ENCODE measurements around the gene EFR3B.
"Not testable (repeated sequence)": the region's sequence is repeated elsewhere in the genome, so short reads cannot be mapped to it uniquely, and the experiment has no call there.

EFR3B gene

GRCh38 chr2:25162061-25162460 is 120.2 kb downstream of the EFR3B start:
- H3K9ac ChIP-seq (ENCODE audit: low read depth, low read length); H3K9me3 ChIP-seq (ENCODE audit: insufficient read depth, low read depth, low read length); H3K36me3 ChIP-seq (ENCODE audit: insufficient read depth, low read depth, low read length); H3K4me3 ChIP-seq (ENCODE audit: low read length); H3K4me1 ChIP-seq (ENCODE audit: insufficient read depth, low read length); H3K27ac ChIP-seq (ENCODE audit: low read length): not testable (repeated sequence)
- H3K27me3 ChIP-seq (ENCODE audit: insufficient read depth, low read length): peaks cover 30% of the 10 kb centered on the region

- Histone ChIP-seq H3K9me3 (ENCODE audit: insufficient read depth, low read depth, low read length) (no peaks in the 10 kb centered on the region), H3K4me1 (ENCODE audit: insufficient read depth, low read length) (peaks cover 3% of the 10 kb centered on the region; the same call in 1 of the 2 replicates), H3K4me3 (ENCODE audit: low read length) (no peak overlapping the region), H3K9ac (ENCODE audit: low read depth, low read length) (no peak overlapping the region), H3K27me3 (ENCODE audit: insufficient read depth, low read length) (peaks cover 55% of the 10 kb centered on the region), H3K36me3 (ENCODE audit: insufficient read depth, low read depth, low read length) (no peaks in the 10 kb centered on the region), H3K27ac (ENCODE audit: low read length) (no peak overlapping the region)
These were observed 122.7 kb downstream of the EFR3B start for GRCh38 chr2:25164561-25164960.

DNA sequence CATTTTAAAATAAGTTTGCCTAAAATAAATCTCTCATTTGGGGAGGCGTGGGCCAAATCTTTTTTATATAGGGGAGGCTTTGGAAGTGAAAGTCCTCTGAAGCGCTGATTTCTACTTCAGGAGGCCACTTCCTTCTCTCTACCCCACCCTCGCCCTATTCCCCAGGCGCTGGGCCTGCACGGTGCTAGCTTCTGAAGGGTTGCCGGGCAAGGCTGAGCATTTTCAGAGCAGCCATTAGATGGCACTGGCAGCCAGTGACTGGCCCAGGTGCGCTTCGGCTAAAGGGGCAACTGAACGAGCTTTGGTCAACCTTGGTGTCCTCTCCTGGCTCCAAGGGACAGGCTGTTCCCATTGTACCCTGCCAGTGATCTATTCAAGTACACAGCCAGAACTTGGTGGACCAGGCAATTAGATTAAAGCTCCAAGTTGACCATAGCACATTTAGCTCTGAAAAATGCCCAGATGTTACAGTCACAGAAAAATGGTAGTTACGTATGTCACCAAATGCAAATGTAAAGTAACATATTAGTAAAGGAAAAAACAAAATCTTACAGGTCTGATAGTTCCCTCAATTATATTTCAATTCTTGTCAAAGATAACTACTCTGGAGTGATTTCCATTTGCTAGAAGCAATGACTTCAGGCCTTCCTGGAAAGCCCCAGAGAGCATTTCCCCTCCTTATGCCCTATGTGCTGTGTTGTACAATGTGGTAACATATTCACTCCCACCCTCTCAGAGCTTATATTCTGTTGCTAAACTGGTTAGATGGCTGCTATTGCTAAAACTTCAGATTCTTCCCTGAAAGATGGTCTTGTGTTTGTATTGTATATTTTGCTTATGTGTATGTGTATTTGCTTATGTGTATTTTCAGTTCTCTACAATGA is 124.4 kb downstream of the EFR3B start:
- Histone ChIP-seq H3K9ac (ENCODE audit: low read depth, low read length) (no peak overlapping the region), H3K9me3 (ENCODE audit: insufficient read depth, low read depth, low read length) (no peaks in the 10 kb centered on the region), H3K4me1 (ENCODE audit: insufficient read depth, low read length) (no peaks in the 10 kb centered on the region), H3K27me3 (ENCODE audit: insufficient read depth, low read length) (peaks cover 72% of the 10 kb centered on the region), H3K4me3 (ENCODE audit: low read length) (no peak overlapping the region), H3K36me3 (ENCODE audit: insufficient read depth, low read depth, low read length) (no peaks in the 10 kb centered on the region), H3K27ac (ENCODE audit: low read length) (no peak overlapping the region)

DNA sequence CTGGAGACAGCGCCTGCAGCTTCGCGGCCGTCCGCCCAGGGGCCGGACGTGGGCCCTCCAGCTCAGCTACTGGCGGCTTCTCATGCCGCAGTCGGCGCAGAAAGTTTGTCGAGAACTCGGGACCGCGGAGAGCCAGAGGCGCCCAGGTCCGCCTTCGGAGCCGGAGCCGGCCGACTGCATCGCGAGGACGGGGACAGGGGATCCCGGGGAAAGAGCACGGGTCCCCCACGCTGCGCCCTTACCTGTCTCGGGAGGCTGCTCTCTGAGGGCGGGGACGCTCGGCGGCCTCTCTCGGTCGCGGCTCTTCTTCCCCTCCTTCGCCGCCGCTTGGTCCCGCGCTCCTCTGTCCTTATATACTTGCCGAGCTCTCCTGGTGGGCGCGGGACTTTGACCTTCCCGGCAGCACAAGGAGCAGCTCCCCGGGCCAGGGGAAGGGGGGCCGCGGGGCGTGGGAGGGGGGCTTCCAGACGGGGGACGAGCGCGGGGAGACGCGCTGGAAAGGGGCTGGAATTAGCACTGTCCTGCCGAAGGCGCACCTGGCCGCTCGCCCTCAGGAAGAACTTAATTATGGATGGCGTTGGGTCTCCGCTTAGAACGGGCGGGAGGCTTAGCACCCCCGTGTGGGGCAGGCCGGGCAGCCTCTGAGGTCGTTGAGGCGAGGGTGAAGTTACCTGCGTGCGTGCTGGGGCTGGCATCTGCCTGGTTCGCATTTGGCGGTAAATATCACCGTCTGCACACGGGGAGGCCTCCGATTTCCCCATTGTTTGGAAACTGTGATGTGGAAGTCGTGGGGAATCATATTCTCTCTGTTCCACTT is 126.6 kb downstream of the EFR3B start, which contains the start of gene POMC:
Gene POMC, minus strand, starts transcription at position 325 of the 817 bp plus-strand sequence. CDS start 3,808 bp downstream, outside the sequence.
- peak within 1 kb of the TSS; percentile 27; the same call in 1 of the 2 replicates for H3K9ac ChIP-seq (ENCODE audit: low read depth, low read length)
- peak within 1 kb of the TSS; percentile 65; the same call in 1 of the 2 replicates for H3K4me3 ChIP-seq (ENCODE audit: low read length)
- peaks cover 75% of the 10 kb centered on the region for H3K27me3 ChIP-seq (ENCODE audit: insufficient read depth, low read length)
- H3K36me3 ChIP-seq (ENCODE audit: insufficient read depth, low read depth, low read length): no peaks in the 10 kb centered on the region
- H3K4me1 ChIP-seq (ENCODE audit: insufficient read depth, low read length): no peaks in the 10 kb centered on the region
- H3K9me3 ChIP-seq (ENCODE audit: insufficient read depth, low read depth, low read length): no peaks in the 10 kb centered on the region
- no peak within 1 kb of the TSS for H3K27ac ChIP-seq (ENCODE audit: low read length)

DNA sequence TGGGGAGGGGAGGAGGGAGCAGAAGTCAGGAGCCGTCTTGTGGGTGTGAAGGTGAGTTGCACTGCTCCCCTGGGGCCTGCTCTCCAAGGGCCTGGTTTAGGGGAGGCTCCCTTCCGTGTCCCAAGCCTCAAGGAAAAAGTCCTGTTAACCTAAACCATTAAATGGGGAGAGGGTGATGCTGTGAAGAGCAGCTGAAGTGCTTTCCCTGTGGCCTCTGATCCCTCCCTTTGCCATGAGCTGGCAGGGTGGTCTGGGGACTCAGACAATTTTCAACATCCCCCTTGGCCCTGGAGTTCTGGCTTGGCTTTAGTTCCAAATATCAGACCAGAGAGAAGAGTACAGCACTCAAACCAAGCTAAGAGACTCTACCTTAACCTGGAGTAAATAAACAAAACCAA is 127.2 kb downstream of the EFR3B start:
- Histone ChIP-seq H3K9ac (ENCODE audit: low read depth, low read length) (no peak overlapping the region; the same call in 1 of the 2 replicates), H3K36me3 (ENCODE audit: insufficient read depth, low read depth, low read length) (no peaks in the 10 kb centered on the region), H3K27me3 (ENCODE audit: insufficient read depth, low read length) (peaks cover 75% of the 10 kb centered on the region), H3K4me3 (ENCODE audit: low read length) (peak overlapping the region; percentile 65; the same call in 1 of the 2 replicates), H3K9me3 (ENCODE audit: insufficient read depth, low read depth, low read length) (no peaks in the 10 kb centered on the region), H3K4me1 (ENCODE audit: insufficient read depth, low read length) (no peaks in the 10 kb centered on the region), H3K27ac (ENCODE audit: low read length) (no peak overlapping the region)

DNA sequence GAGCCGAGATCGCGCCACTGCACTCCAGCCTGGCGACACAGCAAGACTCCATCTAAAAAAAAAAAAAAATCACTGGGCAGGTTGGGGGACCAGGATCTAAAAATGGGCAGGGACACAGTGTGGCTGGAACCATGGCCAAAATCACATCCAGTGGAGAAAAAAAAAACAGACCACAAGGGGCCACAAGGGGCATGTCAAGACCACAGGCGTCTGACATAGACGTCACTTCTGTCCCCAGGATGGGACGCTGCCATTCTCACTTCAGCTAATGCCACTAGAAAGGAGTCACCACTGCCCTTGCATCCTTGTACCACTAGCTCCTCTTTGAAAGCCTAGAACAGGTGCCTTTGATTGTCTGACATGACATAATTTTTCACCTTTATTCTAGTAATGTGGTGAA is 129.0 kb downstream of the EFR3B start:
- Histone ChIP-seq H3K4me1 (ENCODE audit: insufficient read depth, low read length) (no peaks in the 10 kb centered on the region), H3K36me3 (ENCODE audit: insufficient read depth, low read depth, low read length) (no peaks in the 10 kb centered on the region), H3K27me3 (ENCODE audit: insufficient read depth, low read length) (peaks cover 57% of the 10 kb centered on the region), H3K4me3 (ENCODE audit: low read length) (no peak overlapping the region), H3K27ac (ENCODE audit: low read length) (no peak overlapping the region), H3K9me3 (ENCODE audit: insufficient read depth, low read depth, low read length) (no peaks in the 10 kb centered on the region), H3K9ac (ENCODE audit: low read depth, low read length) (no peak overlapping the region)

DNA sequence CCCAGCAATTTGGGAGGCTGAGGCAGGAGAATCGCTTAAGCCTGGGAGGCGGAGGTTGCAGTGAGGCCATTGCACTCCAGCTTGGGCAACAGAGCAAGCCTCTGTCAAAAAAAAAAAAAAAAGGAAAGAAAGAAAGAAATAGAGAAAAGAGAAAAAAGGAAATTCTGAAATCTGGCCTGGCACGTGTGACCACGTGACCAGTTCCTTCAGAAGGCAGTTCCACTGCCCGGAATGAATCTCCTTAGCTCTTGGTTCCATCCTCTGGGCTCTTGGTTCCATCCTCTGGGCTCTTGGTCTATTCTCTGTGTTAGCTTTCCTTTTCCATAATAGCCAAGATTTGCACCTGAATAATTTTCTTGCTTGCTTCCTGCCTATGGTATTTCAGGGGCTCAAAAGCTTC is 131.8 kb downstream of the EFR3B start:
- H3K9ac ChIP-seq (ENCODE audit: low read depth, low read length): no peak overlapping the region
- H3K4me1 ChIP-seq (ENCODE audit: insufficient read depth, low read length): no peaks in the 10 kb centered on the region
- H3K36me3 ChIP-seq (ENCODE audit: insufficient read depth, low read depth, low read length): no peaks in the 10 kb centered on the region
- no peak overlapping the region for H3K4me3 ChIP-seq (ENCODE audit: low read length)
- H3K27ac ChIP-seq (ENCODE audit: low read length): no peak overlapping the region
- H3K27me3 ChIP-seq (ENCODE audit: insufficient read depth, low read length): peaks cover 28% of the 10 kb centered on the region
- no peaks in the 10 kb centered on the region for H3K9me3 ChIP-seq (ENCODE audit: insufficient read depth, low read depth, low read length)

DNA sequence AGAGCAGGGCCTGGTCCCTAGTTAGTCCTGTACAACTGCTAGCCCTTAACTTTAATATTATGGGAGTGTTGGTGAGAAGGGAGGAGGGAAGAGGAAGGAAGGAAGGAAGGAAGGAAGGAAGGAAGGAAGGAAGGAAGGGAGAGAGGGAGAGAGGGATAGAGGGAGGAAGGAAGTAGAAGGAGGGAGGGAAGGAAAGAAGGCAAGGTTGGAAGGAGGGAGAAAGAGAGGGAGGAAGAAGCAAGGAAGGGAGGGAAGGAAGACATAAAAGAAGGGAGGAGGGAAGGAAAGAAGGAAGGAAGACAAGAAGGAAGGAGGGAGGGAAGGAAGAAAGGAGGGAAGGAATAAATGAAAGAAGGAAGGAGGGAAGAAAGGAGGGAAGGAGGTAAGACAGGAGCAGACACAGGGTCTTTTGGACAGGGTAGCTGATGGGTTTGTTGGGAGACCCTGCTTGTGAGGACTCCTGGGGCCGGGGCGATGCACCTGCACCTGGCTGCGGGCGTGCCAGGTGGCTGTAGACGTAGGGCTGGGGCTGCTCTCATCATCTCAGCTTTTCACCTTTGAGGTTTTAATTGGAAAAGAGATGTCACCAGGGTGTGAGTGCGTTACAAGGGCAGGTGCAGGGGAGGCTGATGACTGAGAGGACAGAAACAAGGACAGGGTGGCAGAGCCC is 132.5 kb downstream of the EFR3B start:
- Histone ChIP-seq H3K9ac (ENCODE audit: low read depth, low read length) (no peak overlapping the region), H3K27ac (ENCODE audit: low read length) (no peak overlapping the region), H3K4me1 (ENCODE audit: insufficient read depth, low read length) (no peaks in the 10 kb centered on the region), H3K36me3 (ENCODE audit: insufficient read depth, low read depth, low read length) (no peaks in the 10 kb centered on the region), H3K9me3 (ENCODE audit: insufficient read depth, low read depth, low read length) (no peaks in the 10 kb centered on the region), H3K27me3 (ENCODE audit: insufficient read depth, low read length) (peaks cover 22% of the 10 kb centered on the region), H3K4me3 (ENCODE audit: low read length) (no peak overlapping the region)

DNA sequence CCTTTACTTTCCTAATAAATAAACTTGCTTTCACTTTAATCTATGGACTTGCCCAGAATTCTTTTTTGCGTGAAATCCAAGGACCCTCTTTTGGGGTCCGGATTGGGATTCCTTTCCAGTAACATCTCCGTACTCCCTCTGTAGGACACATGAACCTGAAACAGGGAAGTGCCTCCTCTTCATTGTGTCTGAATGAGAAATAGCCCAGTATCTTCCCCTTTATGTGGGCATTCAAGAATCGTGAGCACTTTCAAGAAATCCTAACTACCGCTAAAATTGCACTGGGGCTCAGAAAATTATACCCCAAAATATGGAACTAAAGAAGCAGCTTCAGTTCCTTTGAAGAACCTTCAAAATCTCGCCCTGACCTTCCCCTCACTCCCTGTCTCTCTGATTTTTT is 134.3 kb downstream of the EFR3B start:
- no peak overlapping the region for H3K4me3 ChIP-seq (ENCODE audit: low read length)
- no peaks in the 10 kb centered on the region for H3K9me3 ChIP-seq (ENCODE audit: insufficient read depth, low read depth, low read length)
- no peak overlapping the region for H3K27ac ChIP-seq (ENCODE audit: low read length)
- no peaks in the 10 kb centered on the region for H3K36me3 ChIP-seq (ENCODE audit: insufficient read depth, low read depth, low read length)
- H3K9ac ChIP-seq (ENCODE audit: low read depth, low read length): no peak overlapping the region
- H3K4me1 ChIP-seq (ENCODE audit: insufficient read depth, low read length): no peaks in the 10 kb centered on the region
- H3K27me3 ChIP-seq (ENCODE audit: insufficient read depth, low read length): peaks cover 4% of the 10 kb centered on the region

DNA sequence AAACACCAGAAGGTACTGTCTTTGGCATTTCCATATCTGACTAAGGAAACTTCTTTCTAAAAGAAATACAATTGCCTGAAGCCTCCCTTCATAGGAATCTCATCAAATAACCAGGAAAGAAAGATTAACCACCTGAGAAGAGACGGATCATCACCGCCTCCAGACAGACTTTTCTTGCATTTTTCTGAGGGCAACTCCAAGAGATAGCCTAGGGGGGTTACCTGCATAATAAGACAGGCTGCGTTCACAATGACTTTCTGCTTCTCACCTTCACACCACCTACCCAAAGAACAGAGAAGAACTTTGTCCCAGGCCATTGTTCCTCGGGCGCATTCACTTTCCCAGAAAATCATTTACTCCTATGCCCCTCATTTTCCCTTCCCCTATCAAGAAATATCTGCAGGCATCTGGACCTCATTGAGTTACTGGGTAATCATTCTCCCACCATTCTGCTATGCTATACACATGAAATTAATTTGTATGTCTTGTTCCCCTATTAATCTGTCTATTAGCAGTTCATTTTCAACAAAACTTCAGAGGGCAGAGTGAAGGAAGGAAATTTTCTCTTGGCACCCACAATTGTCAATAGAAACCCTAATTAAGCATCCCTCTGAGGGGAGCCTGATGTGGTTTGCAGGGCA is 134.8 kb downstream of the EFR3B start:
- H3K4me3 ChIP-seq (ENCODE audit: low read length): no peak overlapping the region
- no peak overlapping the region for H3K9ac ChIP-seq (ENCODE audit: low read depth, low read length)
- no peak overlapping the region for H3K27ac ChIP-seq (ENCODE audit: low read length)
- no peaks in the 10 kb centered on the region for H3K36me3 ChIP-seq (ENCODE audit: insufficient read depth, low read depth, low read length)
- no peaks in the 10 kb centered on the region for H3K9me3 ChIP-seq (ENCODE audit: insufficient read depth, low read depth, low read length)
- H3K27me3 ChIP-seq (ENCODE audit: insufficient read depth, low read length): no peaks in the 10 kb centered on the region; the same call in 1 of the 2 replicates
- H3K4me1 ChIP-seq (ENCODE audit: insufficient read depth, low read length): no peaks in the 10 kb centered on the region

- no peaks in the 10 kb centered on the region; the same call in 1 of the 2 replicates for H3K27me3 ChIP-seq (ENCODE audit: insufficient read depth, low read length)
These were observed 135.3 kb downstream of the EFR3B start for GRCh38 chr2:25177211-25177611.

More at GRCh38 chr2:25177211-25177611, 135.3 kb downstream of the EFR3B start:
- Histone ChIP-seq H3K4me3 (ENCODE audit: low read length) (no peak overlapping the region), H3K9ac (ENCODE audit: low read depth, low read length) (no peak overlapping the region), H3K36me3 (ENCODE audit: insufficient read depth, low read depth, low read length) (no peaks in the 10 kb centered on the region), H3K27ac (ENCODE audit: low read length) (no peak overlapping the region), H3K4me1 (ENCODE audit: insufficient read depth, low read length) (no peaks in the 10 kb centered on the region), H3K9me3 (ENCODE audit: insufficient read depth, low read depth, low read length) (no peaks in the 10 kb centered on the region)

All from iPS-20b (cell line).